DLD1 (cell line): ENCODE results near the gene RAB1B.
"Not testable (repeated sequence)": the region's sequence is repeated elsewhere in the genome, so short reads cannot be mapped to it uniquely, and the experiment has no call there.

ENCODE experiments used
- in situ Hi-C: cut with HindIII; loops from 2 replicates; pipeline ENCODE4 v1.10.0; 2017; ENCODE audit warnings: low sequenced_read_pairs

RAB1B gene

DNA sequence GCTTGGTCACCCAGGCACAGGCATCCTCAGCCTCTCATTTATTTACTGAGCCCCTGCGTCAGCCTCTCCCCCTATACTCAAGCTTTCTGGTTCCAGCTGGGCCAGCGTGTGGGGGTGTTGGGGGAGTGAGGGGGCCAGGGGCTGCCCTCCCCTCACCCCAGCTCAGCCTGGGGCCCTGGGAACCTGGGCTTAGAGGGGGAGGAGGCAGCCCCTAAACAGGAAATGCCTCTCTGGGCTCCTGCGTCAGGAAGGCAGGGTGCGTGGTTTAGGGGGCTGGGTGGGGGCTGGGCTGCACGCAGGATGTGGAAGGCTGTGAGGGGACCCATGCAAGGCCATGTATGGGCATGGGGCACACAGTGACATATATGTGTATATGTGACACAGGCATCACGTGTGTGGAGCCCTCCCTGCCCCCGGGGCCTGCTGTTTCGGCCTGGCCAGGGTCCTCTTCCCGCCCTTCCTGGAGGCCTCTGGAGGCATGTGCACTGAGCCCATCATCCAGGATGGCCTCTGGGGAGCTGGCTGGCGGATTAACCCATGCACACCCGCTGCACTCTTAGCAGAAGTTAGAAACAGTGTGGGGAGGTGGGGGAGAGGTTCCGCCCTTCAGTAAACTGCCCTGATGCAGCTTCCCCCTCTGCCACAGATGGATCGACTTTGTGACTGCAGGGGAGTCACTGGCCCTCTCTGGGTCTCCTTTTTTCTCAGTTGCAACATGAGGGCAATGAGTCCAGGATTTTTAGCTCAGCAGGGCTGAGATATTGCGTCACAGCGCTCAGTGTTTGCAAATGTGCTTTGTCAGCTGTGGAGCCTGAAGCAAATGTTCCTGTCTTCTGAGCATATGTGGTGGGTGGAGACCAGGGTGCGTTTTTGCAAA is 49.5 kb downstream of the RAB1B start:
- in situ Hi-C loops = no loop called here

DNA sequence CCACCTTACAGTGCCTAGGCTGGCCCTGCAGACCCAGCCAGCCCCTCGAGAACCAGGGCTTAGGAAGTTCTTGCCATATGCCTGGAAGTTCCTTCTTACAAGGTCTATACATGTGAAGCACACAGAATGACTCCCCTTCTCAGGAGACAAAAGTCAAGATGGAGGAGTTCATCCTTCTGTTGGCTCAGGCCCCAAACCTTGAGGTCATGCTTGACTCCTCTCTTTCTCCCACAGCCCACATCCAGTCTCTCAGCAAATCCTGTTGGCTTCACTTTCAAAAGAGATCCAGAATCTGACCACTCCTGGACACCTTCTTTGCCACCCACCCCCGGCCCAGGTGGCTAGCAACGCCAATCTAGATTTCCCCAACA is 50.1 kb downstream of the RAB1B start:
- in situ Hi-C loops = no loop called here

DNA sequence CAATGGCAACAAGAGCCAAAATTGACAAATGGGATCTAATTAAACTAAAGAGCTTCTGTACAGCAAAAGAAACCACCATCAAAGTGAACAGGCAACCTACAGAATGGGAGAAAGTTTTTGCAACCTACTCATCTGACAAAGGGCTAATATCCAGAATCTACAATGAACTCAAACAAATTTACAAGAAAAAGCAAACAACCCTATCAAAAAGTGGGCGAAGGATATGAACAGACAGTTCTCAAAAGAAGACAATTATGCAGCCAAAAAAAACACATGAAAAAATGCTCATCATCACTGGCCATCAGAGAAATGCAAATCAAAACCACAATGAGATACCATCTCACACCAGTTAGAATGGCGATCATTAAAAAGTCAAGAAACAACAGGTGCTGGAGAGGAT is 51.9 kb downstream of the RAB1B start:
- in situ Hi-C loops = not testable (repeated sequence)

DNA sequence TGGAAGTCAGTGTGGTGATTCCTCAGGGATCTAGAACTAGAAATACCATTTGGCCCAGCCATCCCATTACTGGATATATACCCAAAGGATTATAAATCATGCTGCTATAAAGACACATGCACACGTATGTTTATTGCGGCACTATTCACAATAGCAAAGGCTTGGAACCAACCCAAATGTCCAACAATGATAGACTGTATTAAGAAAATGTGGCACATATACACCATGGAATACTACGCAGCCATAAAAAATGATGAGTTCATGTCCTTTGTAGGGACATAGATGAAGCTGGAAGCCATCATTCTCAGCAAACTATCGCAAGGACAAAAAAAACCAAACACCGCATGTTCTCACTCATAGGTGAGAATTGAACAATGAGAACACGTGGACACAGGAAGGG is 52.3 kb downstream of the RAB1B start:
- in situ Hi-C loops = not testable (repeated sequence)

DNA sequence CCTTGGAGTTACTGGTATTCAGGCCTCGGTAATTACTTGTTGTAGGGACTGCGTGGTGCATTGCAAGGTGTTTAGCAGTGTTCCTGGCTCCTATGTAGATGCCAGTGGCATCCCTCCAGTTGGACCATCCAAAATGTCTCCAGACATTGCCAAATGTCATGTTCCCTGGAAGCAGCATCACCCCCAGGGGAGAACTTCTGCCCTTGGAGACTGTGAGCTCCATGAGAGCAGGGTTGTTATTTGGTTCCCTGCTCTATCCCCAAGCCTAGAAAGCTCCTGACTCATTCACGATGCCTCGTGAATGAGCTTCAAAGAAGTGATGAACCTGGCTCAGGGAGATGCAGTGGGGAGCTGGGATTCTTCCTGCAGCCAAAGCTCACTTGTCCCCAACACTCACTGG is 53.2 kb downstream of the RAB1B start:
- in situ Hi-C loops = no loop called here

DNA sequence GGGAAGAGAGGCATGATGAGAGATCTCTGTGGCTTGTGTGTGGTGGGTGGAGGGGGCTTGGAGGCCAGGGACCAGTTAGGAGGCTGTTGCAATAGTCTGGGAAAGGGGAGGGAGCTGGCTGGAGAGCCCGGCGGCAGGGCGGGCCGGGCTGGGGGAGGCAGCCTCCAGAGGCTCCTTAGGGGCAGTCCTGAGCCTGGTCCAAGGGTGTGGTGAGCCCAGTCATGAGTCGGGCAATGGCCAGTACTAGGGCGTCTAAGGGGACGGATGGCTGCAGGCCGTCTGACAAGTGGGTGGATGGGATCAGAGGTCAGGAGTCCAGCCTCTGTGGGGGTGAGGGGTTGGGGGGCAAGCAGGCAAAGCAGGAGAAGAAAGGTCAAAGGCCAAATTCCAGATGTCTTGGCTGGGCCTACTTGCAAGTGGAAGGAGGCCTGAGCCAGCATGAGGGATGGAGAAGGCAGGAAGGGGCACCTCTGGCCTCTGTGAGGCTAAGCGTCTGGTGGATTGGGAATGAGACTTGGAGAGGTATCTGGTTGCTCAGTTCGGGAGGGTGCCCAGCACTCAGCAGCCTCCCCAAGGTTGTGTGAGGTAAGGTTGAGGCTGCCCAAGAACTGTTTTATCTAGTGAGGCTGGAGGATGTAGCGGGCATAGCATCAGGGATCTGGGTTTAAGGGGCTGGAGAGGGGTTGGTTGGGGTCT is 54.4 kb downstream of the RAB1B start:
- in situ Hi-C loops = no loop called here

DNA sequence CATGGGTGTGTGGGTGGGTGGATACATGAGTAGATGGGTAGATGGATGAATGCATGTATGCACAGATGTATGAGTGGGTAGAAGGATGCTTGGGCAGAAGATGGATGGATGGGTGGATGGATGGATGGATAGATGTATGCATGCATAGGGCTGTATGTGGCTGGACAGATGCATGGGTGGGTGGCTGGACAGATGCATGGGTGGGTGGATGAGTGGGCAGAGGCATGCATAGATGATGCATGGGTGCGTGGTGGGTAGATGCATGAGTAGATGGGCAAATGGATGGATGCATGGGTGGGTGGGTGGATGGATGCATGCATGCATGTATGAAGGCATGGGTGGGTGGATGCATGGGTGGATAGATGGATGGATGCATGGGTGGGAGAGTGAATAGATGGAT is 55.2 kb downstream of the RAB1B start:
- in situ Hi-C loops = no loop called here

DNA sequence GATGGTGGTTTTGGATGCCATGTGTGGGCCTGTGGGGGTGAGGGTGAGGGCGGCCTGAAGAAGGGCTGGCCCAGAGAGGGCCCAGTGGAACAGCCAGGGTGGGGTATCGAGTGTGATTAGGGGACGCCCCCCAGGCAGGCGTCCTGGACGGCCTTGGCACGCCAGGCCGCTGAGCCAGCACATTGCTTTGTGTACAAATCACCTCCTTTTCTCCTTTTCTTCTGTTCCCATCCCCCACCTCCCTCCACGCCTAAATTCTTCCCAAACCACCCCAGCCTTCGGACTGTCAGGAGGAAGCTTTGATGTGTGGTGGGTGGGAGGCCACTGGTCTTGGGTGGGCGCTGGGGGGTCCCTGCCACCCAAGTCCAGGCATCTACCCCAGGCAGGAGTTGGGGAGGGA is 56.2 kb downstream of the RAB1B start:
- in situ Hi-C loops = no loop called here

DNA sequence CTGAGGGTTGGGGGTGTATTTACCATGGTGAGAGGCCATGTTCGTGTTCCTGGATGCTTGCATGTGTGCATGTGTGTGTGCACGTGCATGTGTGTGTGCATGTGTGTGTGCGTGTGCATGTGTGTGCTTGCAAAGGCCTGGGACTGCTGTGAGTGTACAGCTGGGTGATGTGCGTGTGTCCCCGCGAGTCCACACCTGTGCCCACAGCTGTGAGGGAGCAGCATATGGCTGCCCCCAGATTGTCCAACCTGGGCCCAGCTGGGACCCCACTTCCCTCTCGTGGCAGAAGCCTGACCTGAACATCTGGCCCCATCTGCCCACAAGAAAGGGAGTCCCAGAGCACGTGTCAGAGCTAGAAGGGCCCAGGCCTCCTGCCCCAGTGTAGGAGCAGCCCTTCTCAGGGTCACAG is 56.8 kb downstream of the RAB1B start:
- in situ Hi-C loops = no loop called here

DNA sequence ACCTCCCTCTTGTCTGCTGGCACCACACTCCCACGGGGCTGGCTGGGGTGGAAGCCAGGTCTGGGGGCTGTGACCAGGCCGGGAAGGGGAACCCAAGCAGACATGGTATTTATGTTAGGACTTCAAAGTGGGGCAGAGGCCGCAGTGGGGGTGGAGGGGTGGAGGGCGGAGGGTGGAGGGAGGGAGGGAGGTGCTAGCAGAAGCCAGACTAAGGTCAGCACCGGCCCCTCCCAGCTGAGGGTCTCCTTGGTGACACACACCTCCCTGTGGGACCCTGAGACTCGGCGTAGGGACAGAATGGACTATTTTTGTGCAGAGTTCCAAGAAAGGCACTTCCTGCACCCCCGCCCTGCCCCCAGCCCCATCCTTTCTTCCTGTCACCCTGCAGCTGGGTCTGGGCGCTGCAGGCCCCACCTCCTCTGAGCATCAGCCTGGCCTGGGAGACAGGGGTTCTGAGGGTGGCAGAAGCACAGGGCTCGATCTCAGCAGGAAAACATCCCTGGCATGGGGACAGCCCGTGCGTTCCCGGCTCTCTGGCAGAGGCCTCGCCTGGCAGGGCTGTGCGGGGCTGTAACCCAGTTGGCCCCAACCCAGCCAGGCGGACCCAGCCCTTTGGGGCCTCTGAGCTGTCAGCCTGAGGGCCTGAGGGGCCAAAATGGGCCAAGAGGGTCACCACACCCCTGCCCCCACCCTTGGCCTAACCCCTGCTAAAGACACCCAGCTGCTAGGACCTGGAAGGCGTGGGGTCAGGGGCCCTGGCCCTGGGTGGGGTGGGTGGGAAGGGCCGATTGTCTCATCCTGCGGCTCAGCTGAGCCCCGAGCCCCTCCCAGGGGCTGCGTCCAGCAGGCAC is 58.0 kb downstream of the RAB1B start:
- in situ Hi-C loops = no loop called here
